ENCODE data around the gene SCP2. TPM values are rescaled to one million over a fixed set of nuclear protein-coding genes. Genes with fewer than 3 reads are reported as not detected.

The SCP2 gene
- total RNA-seq, 2 donors from 2014 or later: 124 to 241 TPM

DNA sequence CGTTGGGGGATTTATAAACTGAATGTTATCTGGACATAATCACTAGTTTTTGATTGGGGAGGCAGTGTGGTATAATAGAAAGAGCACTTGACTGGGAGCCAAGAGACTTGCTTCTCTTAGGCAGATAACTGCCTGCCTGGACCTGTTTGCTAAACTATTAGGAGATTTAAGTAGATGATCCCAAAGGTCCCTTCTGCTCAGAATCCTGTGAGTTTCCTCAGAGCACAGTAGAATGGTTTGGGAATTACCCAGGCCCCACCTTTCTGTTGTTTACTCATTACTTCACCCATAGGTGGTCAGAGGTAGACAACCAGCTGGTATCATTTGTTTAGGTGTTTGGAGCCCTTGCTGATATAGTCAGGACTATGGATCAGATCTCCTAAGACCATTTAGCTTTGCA lies 124.6 kb downstream of the SCP2 start:
- intact Hi-C loops (cut with DNase I): no loop called here
- no peak for TF ChIP-seq POLR2AphosphoS5 (IDR thresholded peaks at IDR 0.05)
- TF ChIP-seq, protein P1, sequence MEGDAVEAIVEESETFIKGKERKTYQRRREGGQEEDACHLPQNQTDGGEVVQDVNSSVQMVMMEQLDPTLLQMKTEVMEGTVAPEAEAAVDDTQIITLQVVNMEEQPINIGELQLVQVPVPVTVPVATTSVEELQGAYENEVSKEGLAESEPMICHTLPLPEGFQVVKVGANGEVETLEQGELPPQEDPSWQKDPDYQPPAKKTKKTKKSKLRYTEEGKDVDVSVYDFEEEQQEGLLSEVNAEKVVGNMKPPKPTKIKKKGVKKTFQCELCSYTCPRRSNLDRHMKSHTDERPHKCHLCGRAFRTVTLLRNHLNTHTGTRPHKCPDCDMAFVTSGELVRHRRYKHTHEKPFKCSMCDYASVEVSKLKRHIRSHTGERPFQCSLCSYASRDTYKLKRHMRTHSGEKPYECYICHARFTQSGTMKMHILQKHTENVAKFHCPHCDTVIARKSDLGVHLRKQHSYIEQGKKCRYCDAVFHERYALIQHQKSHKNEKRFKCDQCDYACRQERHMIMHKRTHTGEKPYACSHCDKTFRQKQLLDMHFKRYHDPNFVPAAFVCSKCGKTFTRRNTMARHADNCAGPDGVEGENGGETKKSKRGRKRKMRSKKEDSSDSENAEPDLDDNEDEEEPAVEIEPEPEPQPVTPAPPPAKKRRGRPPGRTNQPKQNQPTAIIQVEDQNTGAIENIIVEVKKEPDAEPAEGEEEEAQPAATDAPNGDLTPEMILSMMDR (IDR thresholded peaks at IDR 0.05): no peak
- no peak for TF ChIP-seq POLR2A (IDR thresholded peaks at IDR 0.05)
- DNase-seq (ENCODE audit: low spot score): no peak
- Histone ChIP-seq H3K4me1 (replicated peaks) (no peaks in the 10 kb centered on the region), H3K27me3 (replicated peaks; ENCODE audit: insufficient read depth) (no peaks in the 10 kb centered on the region), H3K4me3 (no peak overlapping the region), H3K36me3 (peaks cover 0 to 4% of the 10 kb centered on the region in 2 donors), H3K27ac (no peak overlapping the region), H3K9me3 (no peaks in the 10 kb centered on the region)
- WGBS: 45% methylated on average over 1 of the region's 1 CpG

DNA sequence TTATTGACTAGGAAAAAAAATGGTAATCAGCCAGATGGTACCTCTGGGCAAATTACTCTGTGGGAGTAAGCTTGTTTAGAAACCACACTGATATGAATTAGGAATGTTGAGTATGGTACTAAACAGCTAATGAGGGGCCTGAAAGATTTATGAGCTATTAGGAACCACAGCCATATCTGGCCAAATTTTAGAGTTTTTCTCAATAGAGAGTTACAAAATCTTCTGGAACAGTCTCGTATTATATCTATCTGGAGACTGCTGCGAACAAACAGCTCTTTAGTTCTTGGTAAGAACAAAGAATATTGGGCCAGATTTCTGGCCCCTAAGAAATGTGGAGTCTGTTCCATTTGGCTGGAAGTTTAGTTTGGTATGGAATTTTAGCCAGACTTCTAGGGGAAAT lies 130.1 kb downstream of the SCP2 start:
- Histone ChIP-seq H3K4me3 (no peak overlapping the region), H3K27me3 (replicated peaks; ENCODE audit: insufficient read depth) (no peaks in the 10 kb centered on the region), H3K9me3 (no peaks in the 10 kb centered on the region), H3K27ac (no peak overlapping the region), H3K4me1 (replicated peaks) (peaks cover 3% of the 10 kb centered on the region), H3K36me3 (no peaks in the 10 kb centered on the region)
- no peak for TF ChIP-seq POLR2A (IDR thresholded peaks at IDR 0.05)
- no peak for TF ChIP-seq POLR2AphosphoS5 (IDR thresholded peaks at IDR 0.05)
- 24% methylated on average over 2 of the region's 2 CpGs for WGBS
- DNase-seq (ENCODE audit: low spot score): no peak
- intact Hi-C loops (cut with DNase I): no loop called here

DNA sequence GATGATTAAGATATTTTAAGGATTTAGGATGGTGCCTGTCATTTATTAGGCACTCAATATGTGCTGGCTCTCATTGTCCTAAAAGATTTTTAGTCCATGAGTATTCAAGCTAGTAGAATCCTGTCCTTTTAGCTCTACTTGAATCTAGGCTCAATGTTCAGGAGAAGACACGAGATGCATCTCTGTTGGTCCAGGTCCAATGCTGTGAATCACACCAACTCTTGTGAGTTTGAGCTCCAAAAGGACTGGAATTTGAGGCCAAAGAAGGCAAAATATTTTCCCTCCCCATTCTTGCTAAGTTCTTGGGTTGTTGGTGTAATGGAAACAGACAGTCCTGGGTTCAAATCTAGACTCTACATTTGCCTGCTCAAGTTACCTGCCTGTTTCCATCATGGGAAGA lies 133.5 kb downstream of the SCP2 start:
- DNase-seq (ENCODE audit: low spot score): no peak
- H3K4me3 ChIP-seq: no peak overlapping the region
- TF ChIP-seq POLR2A (IDR thresholded peaks at IDR 0.05) (no peak), POLR2AphosphoS5 (IDR thresholded peaks at IDR 0.05) (no peak)
- H3K36me3 ChIP-seq: no peaks in the 10 kb centered on the region
- no peaks in the 10 kb centered on the region for H3K9me3 ChIP-seq
- H3K27ac ChIP-seq: peak overlapping the region; percentile 68 to 73
- 65% methylated on average over 1 of the region's 1 CpG for WGBS
- intact Hi-C loops (cut with DNase I): no loop called here
- peaks cover 3% of the 10 kb centered on the region for H3K4me1 ChIP-seq (replicated peaks)
- H3K27me3 ChIP-seq (replicated peaks; ENCODE audit: insufficient read depth): peaks cover 4% of the 10 kb centered on the region

DNA sequence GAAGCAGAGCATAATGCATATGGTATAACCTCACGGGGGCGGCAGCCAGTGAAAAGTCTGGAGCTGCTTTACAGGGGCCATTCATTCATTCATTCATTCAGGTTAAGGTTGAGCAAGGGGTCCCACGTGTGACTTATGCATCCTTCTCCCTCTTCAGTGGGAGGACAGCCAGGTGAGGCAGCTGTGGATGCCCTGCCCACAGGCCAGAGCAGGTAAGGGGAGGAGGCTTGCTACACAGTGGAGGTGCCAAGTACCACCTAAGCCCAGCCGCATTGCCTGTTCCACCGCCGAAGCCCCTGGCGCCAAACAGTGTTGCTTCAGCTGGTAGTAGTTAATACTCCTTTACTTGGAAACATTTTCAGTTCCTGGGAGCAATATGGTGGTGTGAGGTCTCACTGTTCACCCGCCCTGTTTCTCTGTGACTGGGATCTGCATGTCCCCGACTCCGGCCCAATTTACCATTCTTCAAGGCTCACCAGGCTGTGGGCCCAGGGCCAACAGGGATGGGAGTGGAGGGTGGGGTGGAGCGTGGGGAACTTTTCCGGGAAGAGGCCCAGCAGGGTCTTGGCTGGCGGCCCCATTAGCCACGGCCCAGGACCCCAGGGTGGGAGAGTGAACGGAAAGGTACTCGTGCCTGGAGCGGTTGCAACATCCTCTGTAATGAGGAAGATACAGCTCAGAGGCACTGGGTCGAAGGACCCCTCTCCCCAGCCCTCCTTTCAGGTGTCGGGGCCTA lies 134.2 kb downstream of the SCP2 start:
- intact Hi-C loops (cut with DNase I): no loop called here
- Histone ChIP-seq H3K27me3 (replicated peaks; ENCODE audit: insufficient read depth) (peaks cover 4% of the 10 kb centered on the region), H3K36me3 (no peaks in the 10 kb centered on the region), H3K9me3 (no peaks in the 10 kb centered on the region), H3K4me1 (replicated peaks) (peaks cover 3% of the 10 kb centered on the region), H3K27ac (peak overlapping the region; percentile 68 to 73), H3K4me3 (peak overlapping the region; percentile 46 to 49)
- DNase-seq (ENCODE audit: low spot score): no peak
- TF ChIP-seq POLR2A (IDR thresholded peaks at IDR 0.05) (no peak), POLR2AphosphoS5 (IDR thresholded peaks at IDR 0.05) (no peak)
- TF ChIP-seq, protein P1 (IDR thresholded peaks at IDR 0.05): no peak
- WGBS: 33% methylated on average over 19 of the region's 19 CpGs

DNA sequence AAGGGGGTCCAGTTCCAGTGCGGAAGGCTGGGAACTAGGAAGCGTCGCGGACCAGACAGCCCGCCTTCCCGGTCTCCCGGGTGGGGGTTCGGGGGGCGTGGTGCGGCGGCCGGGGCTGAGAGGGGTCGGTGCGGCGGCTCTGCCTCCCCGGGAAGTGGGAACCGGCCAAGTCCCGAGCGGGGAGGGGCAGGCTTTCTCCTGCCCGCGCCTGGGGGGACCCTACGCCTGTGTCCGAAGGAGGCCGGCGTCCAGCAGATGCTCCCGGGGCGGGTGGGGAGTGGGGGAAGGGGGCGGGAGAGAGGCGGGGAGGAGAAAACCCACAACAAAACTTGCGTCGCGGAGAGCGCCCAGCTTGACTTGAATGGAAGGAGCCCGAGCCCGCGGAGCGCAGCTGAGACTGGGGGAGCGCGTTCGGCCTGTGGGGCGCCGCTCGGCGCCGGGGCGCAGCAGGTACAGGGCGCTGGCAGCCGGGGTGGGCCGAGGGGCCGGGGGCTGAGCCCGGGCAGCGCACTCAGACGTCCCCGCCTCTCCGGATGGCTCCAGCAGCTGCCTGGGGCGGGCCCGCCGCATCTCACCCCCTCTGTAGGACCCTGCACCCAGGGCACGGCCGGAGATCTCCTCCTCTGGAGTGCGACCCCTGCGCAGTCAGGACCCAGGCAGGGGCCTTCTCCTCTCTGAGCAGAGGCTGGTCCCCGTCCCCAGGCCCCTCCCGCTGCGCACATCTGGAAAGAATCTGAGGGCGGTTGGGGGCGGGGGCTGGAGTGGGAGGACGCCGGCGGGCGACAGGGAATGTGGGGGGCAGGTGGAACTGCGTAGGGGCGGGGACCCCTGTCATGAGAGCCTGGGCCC lies 135.0 kb downstream of the SCP2 start, which contains the start of gene PODN:
PODN (plus strand) TSS at position 355 of the 849 bp plus-strand sequence. CDS start 7,643 bp downstream, outside the sequence.
- Histone ChIP-seq H3K4me1 (replicated peaks) (peaks cover 3% of the 10 kb centered on the region), H3K27me3 (replicated peaks; ENCODE audit: insufficient read depth) (peaks cover 4% of the 10 kb centered on the region), H3K4me3 (peak within 1 kb of the TSS; percentile 46 to 49), H3K27ac (peak within 1 kb of the TSS; percentile 68 to 73), H3K36me3 (no peaks in the 10 kb centered on the region), H3K9me3 (no peaks in the 10 kb centered on the region)
- DNase-seq (ENCODE audit: low spot score): no peak
- TF ChIP-seq, protein P1 (IDR thresholded peaks at IDR 0.05): no peak
- TF ChIP-seq POLR2AphosphoS5 (IDR thresholded peaks at IDR 0.05) (no peak), POLR2A (IDR thresholded peaks at IDR 0.05) (no peak)
- intact Hi-C loops (cut with DNase I): no loop called here
- WGBS: under 1% methylated on average over 61 of the region's 73 CpGs
